ENCODE measurements around the gene FAM177A1.
"Not testable (repeated sequence)": the region's sequence is repeated elsewhere in the genome, so short reads cannot be mapped to it uniquely, and the experiment has no call there.

FAM177A1 gene

GRCh38 chr14:35065731-35066130, 19.7 kb downstream of the FAM177A1 start:
- not testable (repeated sequence) for DNase-seq

- no peak for DNase-seq
Observed at GRCh38 chr14:35068238-35069012, 22.4 kb downstream of the FAM177A1 start.

GRCh38 chr14:35072226-35072625, 26.2 kb downstream of the FAM177A1 start:
- DNase-seq: no peak

GRCh38 chr14:35073486-35073885, 27.4 kb downstream of the FAM177A1 start:
- no peak for DNase-seq

DNA sequence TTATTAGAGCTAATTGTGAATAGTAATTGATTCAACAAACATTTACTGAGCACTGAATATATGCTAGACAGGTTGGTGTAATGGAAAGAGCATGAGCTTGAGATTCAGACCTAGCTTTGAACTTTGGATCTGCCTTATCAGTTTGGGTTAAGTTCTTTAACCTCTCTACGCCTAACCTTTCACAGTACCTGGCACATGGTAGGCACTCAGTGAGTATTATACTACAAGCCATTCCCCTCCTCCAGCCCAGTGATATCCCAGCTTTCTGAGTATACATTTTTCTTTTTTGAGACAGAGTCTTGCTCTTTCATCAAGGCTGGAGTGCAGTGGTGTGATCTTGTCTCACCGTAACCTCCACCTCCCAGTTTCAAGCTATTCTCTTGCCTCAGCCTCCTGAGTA, 32.0 kb downstream of the FAM177A1 start:
- no peak for DNase-seq

DNA sequence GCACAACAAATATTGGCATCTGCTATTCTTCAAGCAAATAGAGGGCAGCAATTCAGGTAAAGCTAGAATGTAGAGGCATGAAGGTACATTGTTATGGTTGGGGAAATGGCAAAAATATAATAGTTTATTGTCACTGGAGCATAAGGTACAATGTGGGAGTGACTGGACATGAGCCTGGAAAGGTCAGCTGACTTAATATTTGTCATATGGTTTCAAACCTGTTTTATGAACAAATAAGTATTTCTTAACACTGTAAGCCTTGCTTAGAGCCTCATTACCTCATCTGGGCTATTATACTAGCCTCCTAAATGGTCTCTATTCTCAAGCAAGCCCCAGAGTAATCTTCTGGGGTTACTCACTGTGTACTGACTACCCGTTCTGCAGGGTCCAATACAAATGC, 33.7 kb downstream of the FAM177A1 start:
- no peak for DNase-seq

- no peak for DNase-seq
Observed at GRCh38 chr14:35083530-35084150, 37.6 kb downstream of the FAM177A1 start.

DNA sequence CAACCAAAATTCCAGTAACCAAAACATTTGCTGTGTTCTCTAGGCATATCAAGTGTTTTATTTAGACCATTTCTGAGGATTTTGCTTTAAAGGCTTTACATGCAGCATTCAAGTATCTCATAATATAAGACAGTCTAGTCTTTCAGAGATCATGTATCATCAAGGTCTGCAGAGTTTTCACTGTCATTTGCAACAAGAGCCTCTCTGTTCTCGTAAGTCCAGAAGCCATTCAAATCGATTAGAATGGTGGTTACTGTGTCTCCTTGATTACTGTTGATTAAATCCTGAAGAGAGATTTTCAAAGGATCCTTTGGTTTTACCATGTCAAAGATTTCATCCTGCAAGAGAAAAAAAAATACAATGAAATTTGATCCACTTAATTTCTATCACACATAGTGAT, 39.4 kb downstream of the FAM177A1 start:
- no peak for DNase-seq

- DNase-seq: no peak
Observed at GRCh38 chr14:35088514-35088913, 42.4 kb downstream of the FAM177A1 start.

DNA sequence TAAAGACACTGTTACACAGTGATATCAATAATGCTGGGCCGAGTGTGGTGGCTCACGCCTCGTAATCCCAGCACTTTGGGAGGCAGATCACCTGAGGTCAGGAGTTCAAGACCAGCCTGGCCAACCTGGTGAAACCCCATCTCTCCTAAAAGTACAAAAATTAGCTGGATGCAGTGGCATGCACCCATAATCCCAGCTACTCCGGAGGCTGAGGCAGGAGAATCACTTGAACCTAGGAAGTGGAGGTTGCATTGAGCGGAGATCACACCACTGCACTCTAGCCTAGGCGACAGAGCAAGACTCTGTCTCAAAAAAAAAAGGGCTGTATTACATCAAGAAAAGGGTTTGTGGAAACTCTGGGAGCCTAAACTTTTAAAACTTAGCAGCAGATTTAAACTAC, 48.6 kb downstream of the FAM177A1 start:
- DNase-seq: not testable (repeated sequence)

DNA sequence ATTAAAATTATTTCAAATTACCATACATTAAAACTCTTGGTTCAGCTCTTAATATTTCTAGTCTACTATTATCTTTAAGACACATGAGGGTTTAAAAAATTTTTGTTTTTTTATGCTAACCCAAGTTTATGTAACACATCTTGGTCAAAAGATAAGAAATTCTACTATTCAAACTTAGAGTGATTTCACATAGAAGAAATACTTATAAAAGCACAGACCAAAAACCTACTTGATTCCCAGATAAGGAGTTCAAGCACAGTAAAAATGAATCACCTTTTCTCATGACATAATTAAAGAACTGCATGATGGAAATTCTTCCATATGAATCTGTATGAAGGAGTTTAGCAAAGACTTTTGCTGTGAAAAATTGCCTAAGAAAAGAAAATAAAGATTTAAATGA, 61.8 kb downstream of the FAM177A1 start:
- no peak for DNase-seq

- DNase-seq: no peak
Observed at GRCh38 chr14:35112641-35113040, 66.6 kb downstream of the FAM177A1 start.

DNA sequence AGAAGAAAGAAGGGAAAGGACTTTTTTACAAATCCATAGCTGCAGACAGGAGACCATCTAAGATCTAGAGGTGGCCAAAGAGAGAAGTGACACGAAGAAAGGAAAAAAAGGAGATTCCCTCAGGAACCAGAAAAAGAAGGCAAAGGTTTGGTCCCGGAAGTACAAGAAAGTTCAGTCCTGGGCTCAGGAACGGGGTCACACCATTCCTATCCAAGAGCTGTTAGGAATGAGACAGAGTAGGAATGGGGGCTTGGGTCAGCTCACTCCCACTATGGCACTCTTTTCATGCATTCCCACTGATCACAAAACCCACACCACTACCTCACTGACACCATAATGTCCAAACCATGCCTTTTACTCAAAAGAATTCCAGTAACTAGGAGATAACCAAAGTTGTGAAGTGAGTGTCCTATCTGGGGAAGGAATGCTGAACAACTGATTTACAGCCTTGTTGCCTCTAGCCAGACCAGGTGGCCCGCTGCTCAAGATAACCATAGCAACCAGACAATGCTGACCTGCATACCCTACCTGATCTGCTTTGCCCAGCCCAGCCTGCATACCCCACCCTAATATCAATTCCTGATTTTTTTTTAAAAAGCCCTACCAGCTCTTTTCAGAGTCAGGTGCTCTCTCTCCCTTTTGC, 67.4 kb downstream of the FAM177A1 start:
- no peak for DNase-seq

DNA sequence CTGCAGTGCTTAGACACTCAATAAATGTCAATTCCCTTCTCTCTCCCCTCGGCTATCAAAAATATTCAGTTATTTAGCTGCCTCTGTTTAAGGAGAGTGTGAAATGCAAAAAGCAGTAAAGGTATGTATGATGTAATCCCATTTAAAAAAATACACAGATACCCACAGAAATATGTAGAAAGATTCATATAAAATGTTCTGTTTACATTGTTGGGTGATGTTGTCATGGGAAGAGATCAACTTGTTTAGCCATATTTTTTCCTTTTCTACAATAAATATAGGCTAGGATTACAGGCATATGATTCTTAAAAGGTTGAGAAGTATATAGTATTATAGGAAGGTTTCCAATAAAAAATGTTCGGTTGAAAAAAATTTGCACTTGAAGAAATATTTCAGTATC, 68.0 kb downstream of the FAM177A1 start:
- DNase-seq: no peak

DNA sequence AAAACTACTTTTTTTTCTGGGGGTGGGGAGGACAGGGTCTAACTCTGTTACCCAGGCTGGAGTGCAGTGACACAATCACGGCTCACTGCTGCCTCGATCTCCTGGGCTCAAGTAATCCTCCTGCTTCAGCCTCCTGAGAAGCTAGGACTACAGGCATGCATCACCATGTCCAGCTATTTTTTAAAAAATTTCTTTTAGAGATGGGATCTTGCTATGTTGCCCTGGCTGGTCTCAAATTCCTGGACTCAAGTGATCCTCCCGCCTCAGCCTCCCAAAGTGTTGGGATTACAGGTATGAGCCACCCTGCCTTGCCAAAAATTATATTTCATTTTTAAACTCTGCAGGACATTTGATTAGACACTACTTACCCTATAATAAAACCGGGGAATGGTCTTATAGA, 70.2 kb downstream of the FAM177A1 start:
- DNase-seq: no peak

- no peak for DNase-seq
Observed at GRCh38 chr14:35117112-35117511, 71.0 kb downstream of the FAM177A1 start.

- no peak for DNase-seq
Observed at GRCh38 chr14:35121026-35121886, 75.2 kb downstream of the FAM177A1 start.

DNA sequence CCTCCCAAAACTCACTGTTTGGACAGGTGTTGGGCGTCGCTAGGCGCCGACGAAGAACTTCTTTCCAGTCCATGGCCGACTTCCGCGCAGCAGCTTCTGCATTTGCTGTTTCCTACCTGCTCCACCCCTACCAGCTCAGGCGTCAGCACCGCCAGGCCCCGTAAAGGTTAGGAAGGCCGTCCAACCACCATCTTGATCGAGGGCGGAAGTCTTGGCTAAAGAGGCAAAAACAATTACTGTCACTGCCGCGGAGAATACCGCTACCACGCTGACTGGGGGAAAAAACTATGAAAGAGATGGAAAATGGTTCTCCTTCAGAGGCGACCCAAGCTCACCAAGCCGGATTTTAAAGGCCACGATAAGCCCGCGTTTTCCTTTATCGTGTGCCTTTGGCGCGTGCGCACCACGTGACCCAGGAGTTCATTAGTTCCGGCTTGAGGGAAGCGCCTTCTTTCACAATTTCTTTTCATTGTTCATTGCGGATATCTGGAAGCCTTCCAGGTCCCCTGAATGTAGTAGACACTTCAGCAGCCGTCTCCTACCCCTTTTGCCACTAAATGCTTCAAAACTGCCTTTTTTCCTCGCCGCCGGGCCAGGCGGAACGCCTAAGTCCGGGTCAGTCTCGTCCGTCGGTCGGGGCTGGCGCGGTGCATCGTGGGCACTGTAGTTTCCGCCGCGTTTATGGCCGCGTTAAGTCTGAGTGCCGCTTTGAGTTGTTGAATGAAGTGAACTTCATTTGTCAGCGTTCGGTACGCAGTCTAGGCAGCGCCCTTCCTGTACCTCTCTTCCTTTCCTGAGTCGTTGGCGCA, 76.0 kb downstream of the FAM177A1 start, which contains the start of the genes PPP2R3C and PRORP:
Gene PPP2R3C (minus strand): TSS at position 104 of the 809 bp plus-strand sequence. CDS start 31 bp downstream, at position 73.
Gene PRORP (plus strand): TSS at position 666 of the 809 bp plus-strand sequence. CDS start 694 bp downstream, outside the sequence.
- DNase-seq: peak; percentile 93

GRCh38 chr14:35122696-35123387, 76.8 kb downstream of the FAM177A1 start:
- no peak for DNase-seq

- no peak for DNase-seq
Observed at GRCh38 chr14:35123388-35123703, 77.3 kb downstream of the FAM177A1 start.

GRCh38 chr14:35124127-35124526, 78.1 kb downstream of the FAM177A1 start:
- DNase-seq: no peak
